ENCODE results near the gene DNM2. TPM values are rescaled to one million over a fixed set of nuclear protein-coding genes. Genes with fewer than 3 reads are reported as not detected.

Gene DNM2
- total and polyA plus RNA-seq, 2 of the 13 experiments (the other 11 are each of a cell fraction or from before 2014, with no cell fraction given), result 41.7 to 59.8 TPM

GRCh38 chr19:10835754-10836478, 118.0 kb downstream of the DNM2 start, which contains the start of gene TMED1 (continued):
- TF ChIP-seq ZNF605 (CRISPR knock-in tag; IDR thresholded peaks at IDR 0.05), result no peak; the same call in 1 of the 2 replicates
- no peak for TF ChIP-seq ZHX1 (CRISPR knock-in tag; IDR thresholded peaks at IDR 0.05; ENCODE audit: low read depth)
- TF ChIP-seq TOPORS (CRISPR knock-in tag; IDR thresholded peaks at IDR 0.05), result no peak
- no peak for TF ChIP-seq GZF1 (CRISPR knock-in tag; IDR thresholded peaks at IDR 0.05)
- no peak for TF ChIP-seq FOXO4 (CRISPR knock-in tag; conservative IDR thresholded peaks at IDR 0.05)
- TF ChIP-seq SMAD3 (CRISPR knock-in tag; IDR thresholded peaks at IDR 0.05), result 0 out of 2 replicates have a peak, but pooled peaks have one; percentile 54
- no peak; the same call in 1 of the 2 replicates for TF ChIP-seq NR2F6 (IDR thresholded peaks at IDR 0.05)
- TF ChIP-seq NR2F6 (CRISPR knock-in tag; IDR thresholded peaks at IDR 0.05), result no peak; the same call in 1 of the 2 replicates
- no peak for TF ChIP-seq GPN1 (CRISPR knock-in tag; IDR thresholded peaks at IDR 0.05; ENCODE audit: borderline replicate concordance)

Measured in HepG2 (cell line).